Measurements from ENCODE around the gene TGFB3. TPM values are rescaled to one million over a fixed set of nuclear protein-coding genes. Genes with fewer than 3 reads are reported as not detected.

Gene TGFB3
- total RNA-seq (2014; rRNA removed; shearing (Covaris generic); ENCODE audit: low replicate concordance) = 1.7 and 10.0 TPM in 2 replicates

DNA sequence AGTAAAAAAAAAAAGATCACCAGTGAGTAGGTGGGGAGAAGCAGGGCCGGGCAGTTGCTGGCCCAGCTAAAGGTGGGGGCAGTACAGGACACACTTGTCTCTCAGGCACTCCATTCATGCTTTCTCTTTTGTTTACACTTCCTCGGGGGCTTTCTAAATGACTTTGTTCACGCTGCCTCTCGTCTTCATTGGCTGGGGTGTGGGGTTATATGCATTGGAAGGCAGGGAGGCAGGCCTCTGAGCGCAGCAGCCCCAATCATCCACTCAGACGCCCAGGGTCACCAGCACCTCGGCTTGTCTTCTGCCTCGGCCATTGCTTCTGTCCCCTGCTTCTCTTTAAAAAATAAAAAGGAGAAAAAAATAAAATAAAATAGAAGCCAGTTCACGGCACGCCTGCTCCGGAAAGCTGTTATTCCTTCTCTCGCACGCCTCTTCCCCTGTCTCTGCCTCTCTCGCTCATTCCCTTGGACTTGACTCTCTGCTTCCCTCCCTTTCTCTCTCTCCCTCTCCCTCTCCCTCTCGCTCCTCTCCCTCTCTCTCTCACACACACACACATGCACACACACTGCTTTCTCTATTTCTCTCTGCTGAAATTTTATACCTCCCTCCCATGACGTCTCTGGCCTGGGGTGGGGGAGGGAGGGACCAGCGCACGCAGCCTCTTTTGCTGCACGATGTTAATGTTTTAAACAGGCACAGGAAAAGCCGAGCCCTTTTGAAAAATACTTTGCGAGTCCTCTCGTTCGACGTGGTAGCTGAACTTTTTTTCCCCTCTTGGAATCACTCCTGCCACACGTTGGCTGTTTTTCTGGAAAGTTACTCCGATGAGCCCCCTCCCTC lies at the start of gene TGFB3:
Gene TGFB3 (minus strand): TSS at position 570 of the 840 bp plus-strand sequence. CDS start 1,102 bp downstream, outside the sequence.
- peaks cover 54% of the 10 kb centered on the region for H3K4me1 ChIP-seq (ENCODE audit: low read length)
- peaks cover 5% of the 10 kb centered on the region; the same call in 1 of the 2 replicates for H3K79me2 ChIP-seq (ENCODE audit: low read length)
- H2AFZ ChIP-seq (ENCODE audit: low read length) = peak within 1 kb of the TSS; percentile 98
- peak; percentile 90 for DNase-seq
- no peaks in the 10 kb centered on the region for H3K9me2 ChIP-seq (replicated peaks; ENCODE audit: insufficient read depth, low read length)
- 0 out of 2 replicates have a peak, but pooled peaks cover 3% of the 10 kb centered on the region for H3K27me3 ChIP-seq (ENCODE audit: low read length)
- H3K36me3 ChIP-seq (ENCODE audit: insufficient read depth, low read length) = no peaks in the 10 kb centered on the region
- peak within 1 kb of the TSS; percentile 100 for H3K4me2 ChIP-seq (ENCODE audit: low read depth, low read length, poor library complexity, severe bottlenecking)
- H3K4me3 ChIP-seq (ENCODE audit: low read length) = peak within 1 kb of the TSS; percentile 88
- no peaks in the 10 kb centered on the region for H3K9me3 ChIP-seq (ENCODE audit: low read length)
- peaks cover 3% of the 10 kb centered on the region; the same call in 1 of the 2 replicates for H4K20me1 ChIP-seq (ENCODE audit: insufficient read depth, low read depth, low read length)
- H3K9ac ChIP-seq (ENCODE audit: low read length) = peak within 1 kb of the TSS; percentile 82
- H3K27ac ChIP-seq (ENCODE audit: low read length) = no peak within 1 kb of the TSS

DNA sequence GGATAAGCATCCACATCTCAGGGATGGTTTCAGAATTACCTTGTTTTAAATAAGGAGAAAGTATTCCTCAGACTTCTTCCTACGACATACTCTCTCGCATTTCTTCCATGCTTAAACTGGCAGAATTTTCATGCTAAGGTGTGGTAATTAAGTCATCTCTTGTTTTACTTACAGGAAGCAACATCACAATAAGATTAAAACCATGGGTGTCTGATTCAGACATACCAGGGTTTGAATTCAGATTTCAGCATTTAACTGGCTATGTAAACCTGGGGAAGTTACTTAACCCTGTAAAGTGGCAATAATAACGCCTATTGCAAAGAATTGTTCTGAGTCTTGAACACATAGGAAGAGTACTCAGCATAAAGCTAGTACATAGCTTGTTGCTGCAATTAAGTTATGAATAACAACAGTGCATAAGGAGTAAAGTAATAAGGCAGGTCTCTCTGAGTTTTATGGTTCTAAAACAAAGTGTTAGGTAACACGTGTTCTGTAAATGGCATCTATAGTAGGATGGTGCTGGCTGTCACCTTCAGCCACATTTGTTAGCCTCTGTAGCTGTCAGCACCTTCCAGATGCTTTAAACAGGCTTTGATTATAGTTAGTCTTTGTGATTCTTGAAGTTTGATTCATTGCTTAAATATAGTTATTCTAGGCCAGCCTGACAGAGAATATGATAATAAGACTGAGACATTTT lies 42.6 kb upstream of the TGFB3 start:
- no peak for DNase-seq
- Histone ChIP-seq H3K4me2 (ENCODE audit: low read depth, low read length, poor library complexity, severe bottlenecking) (no peak overlapping the region), H3K9ac (ENCODE audit: low read length) (no peak overlapping the region), H4K20me1 (ENCODE audit: insufficient read depth, low read depth, low read length) (no peaks in the 10 kb centered on the region), H2AFZ (ENCODE audit: low read length) (no peak overlapping the region), H3K4me1 (ENCODE audit: low read length) (no peaks in the 10 kb centered on the region), H3K9me2 (replicated peaks; ENCODE audit: insufficient read depth, low read length) (no peaks in the 10 kb centered on the region), H3K27ac (ENCODE audit: low read length) (no peak overlapping the region), H3K9me3 (ENCODE audit: low read length) (peaks cover 15% of the 10 kb centered on the region), H3K27me3 (ENCODE audit: low read length) (no peaks in the 10 kb centered on the region), H3K36me3 (ENCODE audit: insufficient read depth, low read length) (peaks cover 25% of the 10 kb centered on the region), H3K79me2 (ENCODE audit: low read length) (0 out of 2 replicates have a peak, but pooled peaks cover 4% of the 10 kb centered on the region), H3K4me3 (ENCODE audit: low read length) (no peak overlapping the region)

- no peak overlapping the region for H3K4me2 ChIP-seq (ENCODE audit: low read depth, low read length, poor library complexity, severe bottlenecking)
- H3K4me3 ChIP-seq (ENCODE audit: low read length) = no peak overlapping the region
- no peak overlapping the region for H2AFZ ChIP-seq (ENCODE audit: low read length)
- H3K27ac ChIP-seq (ENCODE audit: low read length) = no peak overlapping the region
- H3K9me2 ChIP-seq (replicated peaks; ENCODE audit: insufficient read depth, low read length) = no peaks in the 10 kb centered on the region
- H3K9ac ChIP-seq (ENCODE audit: low read length) = no peak overlapping the region
- H3K79me2 ChIP-seq (ENCODE audit: low read length) = 0 out of 2 replicates have a peak, but pooled peaks cover 7% of the 10 kb centered on the region
- H3K36me3 ChIP-seq (ENCODE audit: insufficient read depth, low read length) = peaks cover 31% of the 10 kb centered on the region
- no peak for DNase-seq
- no peaks in the 10 kb centered on the region for H3K4me1 ChIP-seq (ENCODE audit: low read length)
- H3K27me3 ChIP-seq (ENCODE audit: low read length) = no peaks in the 10 kb centered on the region
- no peaks in the 10 kb centered on the region for H4K20me1 ChIP-seq (ENCODE audit: insufficient read depth, low read depth, low read length)
- H3K9me3 ChIP-seq (ENCODE audit: low read length) = peaks cover 20% of the 10 kb centered on the region
Observed at GRCh38 chr14:76023757-76024156, 42.0 kb upstream of the TGFB3 start.

GRCh38 chr14:76022991-76023390 lies 41.2 kb upstream of the TGFB3 start:
- DNase-seq = no peak
- H3K9ac ChIP-seq (ENCODE audit: low read length) = no peak overlapping the region
- H3K4me2 ChIP-seq (ENCODE audit: low read depth, low read length, poor library complexity, severe bottlenecking) = no peak overlapping the region
- H3K36me3 ChIP-seq (ENCODE audit: insufficient read depth, low read length) = peaks cover 38% of the 10 kb centered on the region
- no peaks in the 10 kb centered on the region for H3K27me3 ChIP-seq (ENCODE audit: low read length)
- no peak overlapping the region for H3K27ac ChIP-seq (ENCODE audit: low read length)
- no peak overlapping the region for H3K4me3 ChIP-seq (ENCODE audit: low read length)
- H3K4me1 ChIP-seq (ENCODE audit: low read length) = no peaks in the 10 kb centered on the region
- no peaks in the 10 kb centered on the region for H3K9me2 ChIP-seq (replicated peaks; ENCODE audit: insufficient read depth, low read length)
- H4K20me1 ChIP-seq (ENCODE audit: insufficient read depth, low read depth, low read length) = no peaks in the 10 kb centered on the region
- peaks cover 20% of the 10 kb centered on the region for H3K9me3 ChIP-seq (ENCODE audit: low read length)
- no peak overlapping the region for H2AFZ ChIP-seq (ENCODE audit: low read length)
- H3K79me2 ChIP-seq (ENCODE audit: low read length) = peaks cover 8% of the 10 kb centered on the region; the same call in 1 of the 2 replicates

GRCh38 chr14:76019676-76020075 lies 37.9 kb upstream of the TGFB3 start:
- Histone ChIP-seq H2AFZ (ENCODE audit: low read length) (no peak overlapping the region), H3K9me3 (ENCODE audit: low read length) (peaks cover 25% of the 10 kb centered on the region), H3K79me2 (ENCODE audit: low read length) (peaks cover 22% of the 10 kb centered on the region; the same call in 1 of the 2 replicates), H4K20me1 (ENCODE audit: insufficient read depth, low read depth, low read length) (no peaks in the 10 kb centered on the region), H3K27me3 (ENCODE audit: low read length) (no peaks in the 10 kb centered on the region), H3K36me3 (ENCODE audit: insufficient read depth, low read length) (peaks cover 55% of the 10 kb centered on the region), H3K4me2 (ENCODE audit: low read depth, low read length, poor library complexity, severe bottlenecking) (no peak overlapping the region), H3K9ac (ENCODE audit: low read length) (no peak overlapping the region), H3K9me2 (replicated peaks; ENCODE audit: insufficient read depth, low read length) (no peaks in the 10 kb centered on the region), H3K27ac (ENCODE audit: low read length) (no peak overlapping the region), H3K4me3 (ENCODE audit: low read length) (no peak overlapping the region), H3K4me1 (ENCODE audit: low read length) (peaks cover 15% of the 10 kb centered on the region)
- peak; percentile 63 for DNase-seq

- peaks cover 40% of the 10 kb centered on the region for H3K36me3 ChIP-seq (ENCODE audit: insufficient read depth, low read length)
- peak overlapping the region; percentile 2; the same call in 1 of the 2 replicates for H2AFZ ChIP-seq (ENCODE audit: low read length)
- H3K9me2 ChIP-seq (replicated peaks; ENCODE audit: insufficient read depth, low read length) = no peaks in the 10 kb centered on the region
- H3K27ac ChIP-seq (ENCODE audit: low read length) = peak overlapping the region; percentile 61
- H4K20me1 ChIP-seq (ENCODE audit: insufficient read depth, low read depth, low read length) = no peaks in the 10 kb centered on the region
- DNase-seq = peak; percentile 77
- no peaks in the 10 kb centered on the region for H3K27me3 ChIP-seq (ENCODE audit: low read length)
- H3K79me2 ChIP-seq (ENCODE audit: low read length) = peaks cover 22% of the 10 kb centered on the region; the same call in 1 of the 2 replicates
- H3K9me3 ChIP-seq (ENCODE audit: low read length) = peaks cover 21% of the 10 kb centered on the region
- H3K4me1 ChIP-seq (ENCODE audit: low read length) = peaks cover 15% of the 10 kb centered on the region
- H3K9ac ChIP-seq (ENCODE audit: low read length) = no peak overlapping the region
- peak overlapping the region; percentile 2; the same call in 1 of the 2 replicates for H3K4me3 ChIP-seq (ENCODE audit: low read length)
- peak overlapping the region; percentile 51 for H3K4me2 ChIP-seq (ENCODE audit: low read depth, low read length, poor library complexity, severe bottlenecking)
Observed at GRCh38 chr14:76015668-76016067, 33.9 kb upstream of the TGFB3 start.

DNA sequence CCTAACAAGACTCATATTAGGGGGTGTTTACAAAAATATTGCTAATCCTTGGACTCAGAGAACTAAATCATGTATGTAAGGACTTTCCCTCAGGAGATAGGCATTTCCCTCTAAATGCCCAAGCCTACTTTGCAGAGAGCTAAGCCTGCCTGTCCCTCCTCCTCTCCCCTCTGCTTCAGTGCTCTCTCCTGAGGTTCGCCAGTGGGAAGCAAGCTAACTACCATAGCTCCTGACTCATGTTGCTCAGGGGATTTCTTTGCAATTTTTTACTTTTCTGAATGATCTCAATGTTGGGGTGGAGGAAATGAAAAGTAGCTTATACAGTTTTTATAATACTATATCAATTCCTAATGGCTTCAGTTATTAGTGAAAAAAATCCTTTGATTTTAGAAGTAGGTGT lies 33.4 kb upstream of the TGFB3 start:
- Histone ChIP-seq H4K20me1 (ENCODE audit: insufficient read depth, low read depth, low read length) (no peaks in the 10 kb centered on the region), H3K36me3 (ENCODE audit: insufficient read depth, low read length) (peaks cover 35% of the 10 kb centered on the region), H3K4me3 (ENCODE audit: low read length) (no peak overlapping the region), H3K27me3 (ENCODE audit: low read length) (no peaks in the 10 kb centered on the region), H3K9me3 (ENCODE audit: low read length) (peaks cover 16% of the 10 kb centered on the region), H3K27ac (ENCODE audit: low read length) (peak overlapping the region; percentile 61; the same call in 1 of the 2 replicates), H3K4me1 (ENCODE audit: low read length) (peaks cover 15% of the 10 kb centered on the region), H2AFZ (ENCODE audit: low read length) (peak overlapping the region; percentile 2; the same call in 1 of the 2 replicates), H3K4me2 (ENCODE audit: low read depth, low read length, poor library complexity, severe bottlenecking) (peak overlapping the region; percentile 51), H3K9me2 (replicated peaks; ENCODE audit: insufficient read depth, low read length) (no peaks in the 10 kb centered on the region), H3K79me2 (ENCODE audit: low read length) (peaks cover 20% of the 10 kb centered on the region; the same call in 1 of the 2 replicates), H3K9ac (ENCODE audit: low read length) (no peak overlapping the region)
- no peak for DNase-seq

GRCh38 chr14:76012354-76012753 lies 30.6 kb upstream of the TGFB3 start:
- Histone ChIP-seq H3K36me3 (ENCODE audit: insufficient read depth, low read length) (peaks cover 10% of the 10 kb centered on the region), H3K27me3 (ENCODE audit: low read length) (no peaks in the 10 kb centered on the region), H3K9me3 (ENCODE audit: low read length) (peaks cover 2% of the 10 kb centered on the region), H3K4me3 (ENCODE audit: low read length) (no peak overlapping the region), H3K4me2 (ENCODE audit: low read depth, low read length, poor library complexity, severe bottlenecking) (no peak overlapping the region), H4K20me1 (ENCODE audit: insufficient read depth, low read depth, low read length) (no peaks in the 10 kb centered on the region), H3K4me1 (ENCODE audit: low read length) (peaks cover 15% of the 10 kb centered on the region), H3K9me2 (replicated peaks; ENCODE audit: insufficient read depth, low read length) (no peaks in the 10 kb centered on the region), H3K9ac (ENCODE audit: low read length) (no peak overlapping the region), H3K27ac (ENCODE audit: low read length) (no peak overlapping the region), H2AFZ (ENCODE audit: low read length) (no peak overlapping the region), H3K79me2 (ENCODE audit: low read length) (peaks cover 8% of the 10 kb centered on the region; the same call in 1 of the 2 replicates)
- DNase-seq = no peak

Data from Karpas-422 (cell line).